Measurements from ENCODE around the gene PLA1A. TPM values are rescaled to one million over a fixed set of nuclear protein-coding genes. Genes with fewer than 3 reads are reported as not detected.

The PLA1A gene
- polyA plus RNA-seq, 3 donors, result 1.0 to 5.8 (median 2.7) TPM

DNA sequence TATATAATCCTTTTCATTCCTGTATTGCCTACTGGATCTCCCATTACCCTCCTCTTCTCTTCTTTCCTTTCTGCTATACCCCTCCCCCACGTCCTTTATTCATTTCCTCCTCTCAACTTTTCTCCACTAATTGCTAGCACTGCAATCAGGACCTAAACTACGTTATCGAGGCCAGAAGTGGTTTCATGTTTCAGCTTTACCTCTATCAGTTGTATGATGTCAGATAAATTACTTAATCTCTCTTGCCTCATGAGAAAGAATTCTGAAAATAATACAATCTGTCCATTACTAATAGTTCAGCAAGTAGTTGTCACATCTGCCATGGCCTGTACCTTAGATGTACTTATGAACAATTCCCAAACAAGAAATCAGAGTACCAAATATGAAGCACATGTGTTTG, 52.1 kb downstream of the PLA1A start:
- H3K27ac ChIP-seq (ENCODE audit: low read depth, low read length), result no peak overlapping the region
- WGBS, 3 donors, result 34 to 41% (median 39%) methylated on average over 3 of the region's 3 CpGs

DNA sequence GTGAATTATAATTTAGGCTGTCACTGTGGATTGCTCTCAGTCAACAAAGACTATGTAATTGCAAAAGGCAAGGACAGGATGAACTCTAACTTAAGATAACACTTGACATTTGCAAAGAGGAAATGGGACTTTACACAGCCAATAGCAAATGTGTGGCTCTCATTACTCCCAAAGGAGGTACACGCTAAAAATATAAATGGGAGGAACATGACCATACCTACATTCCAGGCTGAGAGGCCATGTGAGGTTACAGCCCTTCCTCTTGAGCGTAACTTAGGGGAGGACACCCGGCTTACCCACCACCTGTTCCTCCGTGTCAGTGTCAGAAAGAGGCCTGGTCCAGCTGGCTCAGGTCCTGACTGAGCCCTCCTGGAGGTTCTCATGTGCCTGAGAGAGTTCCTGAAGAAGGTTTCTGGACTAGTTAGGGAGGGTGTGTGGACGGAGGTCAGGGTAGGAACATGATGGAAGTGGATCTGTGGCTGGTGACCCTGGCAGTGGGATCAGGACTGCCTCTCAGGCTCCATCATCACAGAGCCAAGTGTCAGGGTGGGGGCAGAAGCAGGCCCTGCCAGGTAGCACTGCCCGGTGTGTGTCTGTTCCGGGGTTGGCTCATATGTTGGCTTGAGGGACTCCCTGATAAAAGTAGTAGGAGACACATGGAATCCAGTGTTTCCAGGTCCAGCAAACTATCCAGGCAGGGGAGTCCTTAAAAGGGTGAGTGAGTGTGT, 54.8 kb downstream of the PLA1A start:
- 66 to 78% (median 68%) methylated on average over 7 of the region's 7 CpGs for WGBS, 3 donors
- H3K27ac ChIP-seq (ENCODE audit: low read depth, low read length), result no peak overlapping the region

DNA sequence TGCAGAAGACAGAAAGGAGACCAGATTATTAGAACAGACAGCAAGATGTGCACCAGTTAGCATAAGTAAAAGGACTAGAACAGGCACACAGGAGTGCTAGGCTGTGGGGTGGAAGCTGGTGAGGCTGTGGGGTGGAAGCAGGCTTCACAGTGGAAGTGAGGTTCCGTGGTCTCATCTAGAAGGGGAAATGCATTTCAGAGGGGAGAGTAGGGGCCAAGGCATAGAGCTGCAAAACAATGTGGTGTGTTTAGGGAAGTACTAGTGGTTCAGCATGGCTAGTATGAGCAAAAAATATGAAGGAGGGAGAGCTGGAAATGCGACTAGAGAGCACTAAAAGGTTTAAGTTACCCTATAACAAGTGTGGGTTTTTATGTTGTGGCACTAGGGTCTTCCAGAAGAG, 56.2 kb downstream of the PLA1A start:
- H3K27ac ChIP-seq (ENCODE audit: low read depth, low read length), result no peak overlapping the region
- 29 to 37% (median 35%) methylated on average over 2 of the region's 2 CpGs for WGBS, 3 donors

DNA sequence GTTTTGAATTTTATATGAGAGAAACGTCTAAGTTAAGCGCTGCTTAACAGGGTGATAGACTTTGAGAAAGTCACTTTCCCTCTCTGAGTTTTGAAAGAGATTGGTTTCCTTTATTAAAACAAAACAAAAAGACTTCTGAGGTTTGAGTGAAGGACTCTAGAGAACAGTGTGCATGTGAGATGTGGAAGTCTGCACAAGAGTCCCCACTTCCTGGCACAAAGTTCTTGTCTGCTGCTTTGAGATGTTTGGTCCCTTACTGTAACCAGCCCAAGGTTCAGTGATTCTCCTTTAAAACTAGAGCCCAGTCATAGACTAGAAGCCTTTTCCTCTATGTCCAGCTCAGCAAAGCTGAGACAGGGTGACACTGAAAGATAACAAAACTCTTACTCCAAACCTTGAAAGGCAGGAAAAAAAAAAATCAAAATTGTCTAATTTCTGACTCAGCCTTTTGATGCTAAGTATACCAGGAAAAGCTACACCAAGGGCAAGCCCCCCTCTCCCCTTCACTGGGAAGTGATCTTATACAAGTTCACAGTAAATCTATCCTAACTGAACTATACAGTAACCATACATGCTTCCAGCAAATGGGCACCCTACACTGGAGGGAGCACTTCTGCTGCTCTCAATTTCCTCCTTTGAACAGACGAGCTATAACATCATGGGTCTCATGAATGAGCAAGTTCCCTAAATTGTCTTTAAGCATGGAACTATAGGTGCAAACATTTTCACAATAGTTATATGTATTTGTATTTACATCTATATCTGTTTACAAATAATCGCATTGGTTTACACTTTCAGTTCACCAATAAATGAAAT, 60.4 kb downstream of the PLA1A start:
- whole genome bisulfite sequencing, 3 donors, result 76 to 85% (median 77%) methylated on average over 4 of the region's 4 CpGs
- H3K27ac ChIP-seq (ENCODE audit: low read depth, low read length), result no peak overlapping the region

DNA sequence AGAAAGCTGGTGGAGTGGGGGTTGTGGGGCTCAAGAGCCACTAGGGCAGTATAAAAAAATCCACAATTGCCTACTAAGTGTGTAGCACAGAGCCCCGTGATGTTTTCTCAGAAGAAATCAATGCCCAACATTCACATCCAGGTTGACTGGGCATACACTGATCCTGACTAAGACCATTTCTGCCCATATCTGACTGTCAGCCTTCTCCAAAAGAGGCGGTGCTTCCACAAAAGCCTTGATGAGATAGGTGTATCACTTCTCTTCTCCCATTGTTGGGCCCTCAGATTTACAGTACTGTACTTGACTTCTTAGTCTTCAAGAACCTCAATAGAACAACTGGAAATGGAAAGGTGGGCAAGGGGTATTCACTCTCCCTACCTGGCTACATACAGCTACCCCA, 61.3 kb downstream of the PLA1A start:
- 91 to 98% (median 97%) methylated on average over 2 of the region's 2 CpGs for WGBS, 3 donors
- no peak overlapping the region for H3K27ac ChIP-seq (ENCODE audit: low read depth, low read length)

DNA sequence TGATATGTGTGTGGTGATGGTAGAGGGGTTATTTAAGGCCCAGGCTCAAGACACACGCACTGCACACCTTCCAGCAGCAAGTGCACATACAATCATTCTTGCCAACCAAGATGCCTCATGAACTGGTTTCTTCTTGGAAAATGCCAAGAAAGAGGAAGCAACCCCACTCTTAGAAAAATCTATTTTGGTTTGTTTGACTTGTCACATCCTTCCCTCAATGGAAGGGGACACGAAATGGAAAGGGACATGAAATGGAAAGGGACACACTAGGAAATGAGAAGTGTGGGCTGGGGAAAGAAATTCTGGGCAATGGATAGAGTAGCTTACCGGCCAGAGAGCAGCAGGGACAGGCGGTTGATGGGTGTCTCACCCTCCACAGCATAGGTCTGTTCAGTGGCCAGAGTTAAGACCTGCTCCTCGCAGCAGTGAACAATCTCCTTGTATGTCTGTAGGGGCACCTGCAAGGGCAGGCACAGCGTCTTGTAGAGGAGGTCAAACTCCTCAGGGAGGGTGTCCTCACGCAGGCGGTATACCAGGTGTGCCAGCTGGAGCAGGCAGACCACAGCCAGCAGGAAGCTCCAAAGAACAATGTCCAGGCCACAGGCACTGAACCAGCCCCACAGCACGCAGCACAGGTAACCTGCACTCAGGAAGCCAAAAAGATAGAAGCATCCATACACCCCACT, 62.1 kb downstream of the PLA1A start:
- WGBS, 3 donors, result 78 to 87% (median 85%) methylated on average over 9 of the region's 9 CpGs

DNA sequence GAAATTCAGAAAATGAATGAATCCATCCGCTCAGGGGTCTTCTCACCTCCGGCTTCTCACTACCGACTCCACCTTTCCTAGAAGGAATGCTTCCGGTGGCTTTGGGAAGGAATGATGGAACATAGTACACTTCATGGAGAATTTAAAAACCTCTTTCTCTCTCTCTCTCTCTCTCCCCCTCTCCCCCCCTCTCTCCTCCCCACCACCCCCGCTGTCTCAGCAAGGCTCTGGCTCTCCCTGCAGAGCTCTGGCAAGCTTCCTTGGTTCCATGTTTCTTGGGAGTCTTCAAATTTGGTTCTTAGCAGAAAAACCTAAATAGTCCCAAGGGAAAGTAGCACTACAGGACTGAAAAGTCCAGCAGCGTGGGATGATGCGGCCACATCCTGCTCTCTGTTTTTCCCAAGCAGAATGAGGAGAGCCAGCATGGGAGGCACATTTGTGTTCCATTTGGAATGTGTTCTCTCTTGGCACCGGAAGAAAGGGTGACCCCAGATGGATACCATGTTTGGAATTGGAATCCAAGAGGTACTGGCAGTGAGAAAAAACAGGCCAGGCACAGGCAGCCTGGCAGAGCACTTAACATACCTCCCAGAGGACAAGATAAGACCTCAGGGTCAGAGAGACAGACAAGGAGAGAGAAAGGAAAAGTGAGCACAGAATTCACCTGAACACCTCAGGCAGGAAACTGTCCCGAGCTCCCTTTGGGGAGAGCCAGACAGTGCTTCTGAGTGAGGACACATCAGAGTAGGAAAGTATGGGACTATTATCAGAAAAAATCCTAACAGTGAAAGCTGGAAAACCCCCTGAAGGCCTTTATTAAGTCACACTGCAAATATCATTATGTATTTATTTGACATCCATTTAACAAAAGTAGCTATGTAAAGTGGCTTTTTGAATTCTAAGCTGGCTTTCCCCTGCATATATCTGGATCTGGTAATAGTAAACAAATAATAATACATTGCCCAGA, 63.1 kb downstream of the PLA1A start, which contains the start of gene POPDC2:
Gene POPDC2 (minus strand): TSS at position 116 of the 967 bp plus-strand sequence. CDS start 166 bp downstream, outside the sequence.
- no peak within 1 kb of the TSS for H3K27ac ChIP-seq (ENCODE audit: low read depth, low read length)
- WGBS, 3 donors, result 64 to 83% (median 64%) methylated on average over 9 of the region's 9 CpGs

More for the DNA sequence above, 62.1 kb downstream of the PLA1A start:
- no peak overlapping the region for H3K27ac ChIP-seq (ENCODE audit: low read depth, low read length)

DNA sequence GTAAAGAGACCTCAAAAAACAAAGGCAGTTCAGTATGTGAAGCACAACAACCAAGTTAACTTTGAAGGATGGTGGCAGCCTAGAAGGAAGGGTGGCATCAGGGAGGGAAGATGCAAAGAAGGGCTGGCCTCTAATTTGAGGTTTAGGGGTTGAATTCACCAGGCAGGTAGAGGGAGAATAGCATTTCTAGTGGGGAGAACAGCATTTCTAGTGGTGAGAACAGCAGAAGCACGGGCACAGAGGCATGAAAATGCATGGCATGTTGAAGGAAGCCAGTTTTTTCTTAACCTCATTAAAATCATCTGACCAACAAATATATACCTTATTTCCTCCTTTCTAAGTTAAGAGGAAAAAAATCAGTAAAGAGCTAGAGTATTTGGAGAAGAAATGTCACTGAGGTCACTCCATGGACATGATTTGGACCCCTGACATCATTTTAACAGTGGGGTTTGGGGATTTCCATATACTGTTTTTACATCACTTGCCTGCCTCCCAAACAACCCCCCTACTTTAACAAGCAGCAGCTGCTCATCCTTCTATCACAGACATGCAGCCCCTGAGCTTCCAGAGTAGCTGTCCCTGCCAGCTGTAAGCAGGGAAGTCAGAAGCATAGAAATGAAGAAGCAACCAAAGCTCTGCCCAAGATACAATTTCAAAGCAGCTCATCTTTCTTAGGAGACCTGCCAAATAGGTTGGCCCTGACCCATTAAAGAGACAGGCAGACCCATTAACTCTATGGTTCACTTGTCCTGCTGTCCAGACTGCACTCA, 65.1 kb downstream of the PLA1A start:
- H3K27ac ChIP-seq (ENCODE audit: low read depth, low read length), result no peak overlapping the region
- 55 to 91% (median 70%) methylated on average over 1 of the region's 1 CpG for WGBS, 3 donors

DNA sequence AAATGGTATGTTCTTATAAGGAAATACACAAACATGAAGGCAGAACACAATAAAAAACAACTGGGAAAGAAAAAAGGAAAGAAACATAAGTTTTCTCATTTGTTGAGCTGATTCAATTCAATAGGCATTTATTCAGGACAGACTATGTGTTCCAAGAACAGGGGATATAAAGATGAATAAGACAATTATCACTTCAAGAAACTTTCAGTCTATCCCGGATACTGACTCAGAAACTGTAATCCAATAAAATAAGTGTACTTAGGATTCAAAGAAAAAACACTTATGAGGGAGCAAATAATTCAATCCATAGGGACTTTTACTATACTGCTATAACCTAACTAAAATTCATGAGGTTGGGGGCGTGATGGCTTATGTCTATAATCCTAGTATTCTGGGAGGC, 66.2 kb downstream of the PLA1A start:
- 72 to 91% (median 85%) methylated on average over 2 of the region's 2 CpGs for WGBS, 3 donors
- no peak overlapping the region for H3K27ac ChIP-seq (ENCODE audit: low read depth, low read length)

DNA sequence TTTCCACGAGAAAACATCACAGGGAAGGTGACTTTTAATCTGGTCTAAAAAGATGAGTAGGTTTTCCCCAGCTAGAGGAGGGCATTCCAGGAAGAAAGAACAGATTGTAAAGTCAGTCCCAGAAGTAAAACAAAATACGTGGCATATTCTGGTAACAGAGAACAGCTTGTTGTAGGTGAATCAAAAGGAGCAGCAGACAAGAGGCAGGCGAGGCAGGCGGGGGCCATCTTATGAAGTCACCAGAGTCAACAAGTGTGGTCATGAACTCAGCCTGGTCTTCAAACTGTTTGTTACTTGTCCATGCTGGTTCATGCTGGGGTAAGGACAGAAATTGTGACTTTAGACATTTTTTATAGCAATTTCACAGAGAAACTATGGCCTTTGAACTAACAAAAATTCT, 66.7 kb downstream of the PLA1A start:
- WGBS, 3 donors, result 78 to 85% (median 79%) methylated on average over 4 of the region's 4 CpGs
- H3K27ac ChIP-seq (ENCODE audit: low read depth, low read length), result no peak overlapping the region

DNA sequence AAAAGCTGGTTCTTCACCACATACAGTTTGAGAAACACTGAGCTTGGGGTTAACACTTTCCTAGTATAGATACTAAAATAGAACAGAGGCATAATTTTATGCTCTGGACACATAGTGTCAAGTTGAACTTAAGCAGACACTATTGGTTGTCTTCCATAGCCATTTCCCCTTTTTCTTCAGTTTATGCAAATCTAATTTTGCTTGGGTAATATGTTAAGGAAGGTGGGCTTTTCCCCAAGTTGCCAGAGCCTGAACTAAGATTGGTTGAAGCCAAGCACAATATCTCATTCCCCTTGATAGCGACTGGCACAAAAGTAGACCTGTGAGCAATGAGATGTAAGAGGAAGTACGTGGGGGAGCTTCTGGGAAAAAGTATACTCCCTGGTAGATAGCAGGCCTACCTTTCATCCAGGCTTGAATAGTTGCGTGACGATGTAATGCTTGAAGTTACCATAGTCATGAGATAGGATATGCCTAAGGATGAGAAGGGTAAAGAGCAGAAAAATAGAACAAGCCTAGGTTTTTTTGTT, 67.2 kb downstream of the PLA1A start:
- H3K27ac ChIP-seq (ENCODE audit: low read depth, low read length), result no peak overlapping the region
- 67 to 78% (median 69%) methylated on average over 4 of the region's 4 CpGs for WGBS, 3 donors

DNA sequence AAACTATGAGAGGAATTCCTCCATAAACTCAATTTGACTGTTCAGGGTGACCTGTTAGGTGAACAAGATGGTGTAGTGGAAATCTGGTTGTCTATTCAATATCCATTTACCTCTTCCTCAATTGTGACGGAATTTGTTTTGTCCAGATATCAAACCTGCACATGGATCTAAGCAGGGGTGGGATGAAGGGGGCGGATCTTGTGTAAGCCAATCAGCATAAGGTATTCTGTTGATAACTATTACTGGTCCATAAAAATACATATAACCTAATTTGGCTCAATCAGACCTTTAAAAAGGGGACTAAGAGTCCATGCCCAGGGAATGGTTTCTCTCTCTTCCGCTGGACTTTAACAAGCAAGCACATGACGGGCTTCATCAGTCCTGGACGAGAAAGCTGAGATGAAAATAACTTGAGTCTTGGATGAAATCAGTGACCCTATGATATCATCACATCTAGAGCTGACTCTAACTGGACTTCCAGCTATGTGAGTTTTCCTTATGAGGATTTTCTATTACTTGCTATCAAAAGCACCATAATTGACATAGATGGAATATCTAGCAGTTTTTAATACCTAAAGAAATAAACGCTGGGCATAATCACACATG, 68.4 kb downstream of the PLA1A start:
- WGBS, 3 donors, result 87 to 93% (median 88%) methylated on average over 6 of the region's 6 CpGs
- no peak overlapping the region for H3K27ac ChIP-seq (ENCODE audit: low read depth, low read length)

DNA sequence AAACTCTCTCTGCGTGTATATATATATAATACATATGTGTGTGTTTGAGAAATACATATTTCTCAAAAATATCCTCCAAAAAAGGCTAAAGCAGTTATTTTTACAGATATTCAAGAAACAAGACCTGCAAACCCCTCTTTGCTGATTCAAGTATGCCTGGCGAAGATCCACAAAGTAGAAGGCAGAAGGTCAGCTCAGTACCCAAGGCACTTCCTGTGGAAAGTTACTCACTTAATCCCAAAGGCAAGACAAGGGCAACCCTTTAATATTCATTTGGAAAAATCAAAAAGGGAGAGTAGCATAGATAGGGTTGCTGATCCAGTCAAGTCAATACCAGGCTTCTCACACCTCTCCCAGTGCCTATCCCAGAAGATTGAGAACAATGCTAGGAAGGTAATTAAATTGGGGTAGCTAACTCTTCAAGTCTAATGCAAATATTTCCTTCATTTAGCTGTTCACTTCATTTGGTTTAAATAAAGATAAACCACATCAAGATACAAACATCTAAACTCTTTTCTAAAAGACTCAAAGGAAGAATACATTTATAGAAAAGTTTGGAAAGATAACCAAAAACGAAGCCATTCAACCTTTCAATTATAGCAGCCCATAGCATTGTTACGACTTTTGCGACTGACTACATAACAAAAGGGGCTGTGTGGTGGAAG, 72.4 kb downstream of the PLA1A start:
- 89 to 93% (median 89%) methylated on average over 5 of the region's 5 CpGs for WGBS, 3 donors
- H3K27ac ChIP-seq (ENCODE audit: low read depth, low read length), result no peak overlapping the region

DNA sequence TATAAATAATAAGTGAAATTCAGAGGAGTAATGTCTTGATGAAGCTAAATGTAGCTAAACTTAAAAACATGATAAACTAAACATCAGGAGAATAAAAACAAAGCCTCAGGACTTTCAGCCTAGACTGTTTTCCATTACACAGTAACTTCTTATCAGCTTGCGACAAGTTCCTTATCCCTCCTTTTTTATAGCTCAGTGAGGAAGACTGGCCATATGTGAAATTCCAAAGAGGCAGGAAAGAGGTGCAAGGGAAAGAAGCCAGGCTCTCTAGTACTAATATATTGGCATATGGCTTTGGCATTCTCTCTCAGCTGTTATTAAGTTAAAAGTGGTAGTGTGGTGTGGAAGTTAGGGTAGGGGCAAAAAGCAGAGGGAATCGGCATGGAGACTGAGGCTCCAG, 75.1 kb downstream of the PLA1A start:
- WGBS, 3 donors, result 69 to 86% (median 80%) methylated on average over 2 of the region's 2 CpGs

DNA sequence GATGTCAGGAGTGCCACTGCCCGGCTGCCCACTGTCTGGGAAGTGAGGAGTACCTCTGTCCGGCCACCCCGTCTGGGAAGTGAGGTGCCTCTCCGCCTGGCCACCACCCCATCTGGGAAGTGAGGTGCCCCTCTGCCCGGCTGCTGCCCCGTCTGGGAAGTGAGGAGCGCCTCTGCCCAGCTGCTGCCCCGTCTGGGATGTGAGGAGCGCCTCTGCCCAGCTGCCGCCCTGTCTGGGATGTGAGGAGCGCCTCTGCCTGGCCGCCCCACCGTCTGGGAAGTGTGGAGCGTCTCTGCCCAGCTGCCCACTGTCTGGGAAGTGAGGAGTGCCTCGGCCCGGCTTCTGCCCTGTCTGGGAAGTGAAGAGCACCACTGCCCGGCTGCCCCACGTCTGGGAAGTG, 76.2 kb downstream of the PLA1A start:
- H3K27ac ChIP-seq (ENCODE audit: low read depth, low read length), result no peak overlapping the region
- 87 to 95% (median 94%) methylated on average over 16 to 18 of the region's 18 CpGs for whole genome bisulfite sequencing, 3 donors

More for the DNA sequence above, 75.1 kb downstream of the PLA1A start:
- H3K27ac ChIP-seq (ENCODE audit: low read depth, low read length), result no peak overlapping the region

DNA sequence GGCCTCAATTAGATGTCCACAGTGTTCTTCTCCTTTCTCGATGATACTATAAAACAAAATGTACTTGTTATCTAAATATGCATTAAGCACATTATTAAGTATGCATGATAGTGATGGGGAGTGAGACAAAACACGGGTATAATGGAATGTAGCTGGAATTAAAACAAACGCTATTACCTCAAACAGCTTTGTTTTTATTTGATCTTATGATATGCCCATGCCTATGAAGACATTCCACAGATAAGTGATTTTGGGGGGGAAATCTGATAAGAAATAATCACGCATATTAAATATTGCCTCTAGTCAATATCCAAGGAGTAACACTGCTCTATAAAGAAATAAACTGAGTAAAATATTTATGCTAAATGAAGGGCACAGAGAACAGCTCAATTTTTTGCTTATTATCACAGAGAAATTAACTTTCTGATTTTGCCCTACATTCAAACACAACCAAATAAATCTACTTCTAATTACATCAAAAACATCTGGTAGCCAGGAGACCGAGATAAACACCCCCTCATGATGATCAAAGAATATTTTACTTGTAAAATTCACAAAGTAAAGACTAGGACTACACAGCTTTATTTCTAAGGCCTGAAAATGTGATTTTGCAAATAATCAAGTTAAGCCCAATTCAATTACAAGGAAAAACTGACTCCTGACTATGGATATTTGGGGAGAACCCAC, 77.6 kb downstream of the PLA1A start:
- no peak overlapping the region for H3K27ac ChIP-seq (ENCODE audit: low read depth, low read length)
- WGBS, 3 donors, result 73 to 88% (median 86%) methylated on average over 5 of the region's 5 CpGs
